H9 (cell line): ENCODE results near the gene LPAR1. TPM values are rescaled to one million over a fixed set of nuclear protein-coding genes. Genes with fewer than 3 reads are reported as not detected.

Experiments used
- DNase-seq: peaks from one replicate; pipeline ENCODE4 v3.0.0-alpha.2; 2017
- H2AFZ ChIP-seq: one replicate; pipeline ENCODE4 v1.6.1; 2013; ENCODE audit warnings: mild to moderate bottlenecking, low read length, control low read depth, moderate library complexity
- H2AK5ac ChIP-seq: 2 replicates; pipeline ENCODE4 v1.6.1; 2013; ENCODE audit warnings: low read length, control low read depth, mixed read lengths; ENCODE audit not compliant: insufficient read length
- H2BK120ac ChIP-seq: one replicate; pipeline ENCODE4 v1.6.1; 2013; ENCODE audit warnings: low read depth, mild to moderate bottlenecking, low read length, control low read depth, inconsistent platforms; ENCODE audit not compliant: poor library complexity, severe bottlenecking
- H2BK12ac ChIP-seq: 2 replicates; pipeline ENCODE4 v1.6.1; 2013; ENCODE audit warnings: low read length, control low read depth, mixed read lengths, low read depth; ENCODE audit not compliant: insufficient read length
- H2BK15ac ChIP-seq: 2 replicates; pipeline ENCODE4 v1.6.1; 2013; ENCODE audit warnings: low read depth, low read length, control low read depth
- H2BK20ac ChIP-seq: one replicate; pipeline ENCODE4 v1.6.1; 2013; ENCODE audit warnings: low read depth, mild to moderate bottlenecking, low read length, control low read depth, inconsistent platforms; ENCODE audit not compliant: poor library complexity, severe bottlenecking
- H2BK5ac ChIP-seq: 2 replicates; pipeline ENCODE4 v1.6.1; 2013; ENCODE audit warnings: low read length, control low read depth, mixed read lengths; ENCODE audit not compliant: insufficient read length
- H3K14ac ChIP-seq: 2 replicates; pipeline ENCODE4 v1.6.1; 2013; ENCODE audit warnings: low read length, control low read depth; ENCODE audit not compliant: insufficient read depth
- H3K18ac ChIP-seq: 2 replicates; pipeline ENCODE4 v1.6.1; 2013; ENCODE audit warnings: low read depth, mild to moderate bottlenecking, mixed read lengths, low read length, control low read depth; ENCODE audit not compliant: insufficient read length
- H3K23ac ChIP-seq: 2 replicates; pipeline ENCODE4 v1.6.1; 2013; ENCODE audit warnings: low read length, control low read depth, mixed read lengths, low read depth; ENCODE audit not compliant: insufficient read length
- H3K23me2 ChIP-seq: 2 replicates; pipeline ENCODE4 v1.6.1; 2013; ENCODE audit warnings: low read depth, mild to moderate bottlenecking, mixed read lengths, low read length, control low read depth; ENCODE audit not compliant: insufficient read length, poor library complexity, severe bottlenecking
- H3K27ac ChIP-seq: 2 replicates; pipeline ENCODE4 v1.5.1; 2013; ENCODE audit warnings: low read length, control low read depth, mixed read lengths, low read depth; ENCODE audit not compliant: insufficient read length
- H3K27me3 ChIP-seq: 2 replicates; pipeline ENCODE4 v1.6.1; 2013; ENCODE audit warnings: low read length, control low read depth, inconsistent platforms; ENCODE audit not compliant: insufficient read depth
- H3K4ac ChIP-seq: 2 replicates; pipeline ENCODE4 v1.6.1; 2013; ENCODE audit warnings: low read depth, mild to moderate bottlenecking, control low read depth, inconsistent platforms, low read length, moderate library complexity
- H3K4me1 ChIP-seq: 2 replicates; pipeline ENCODE4 v1.6.1; 2013; ENCODE audit warnings: low read length, control low read depth, inconsistent platforms; ENCODE audit not compliant: insufficient read depth
- H3K4me2 ChIP-seq: 2 replicates; pipeline ENCODE4 v1.6.1; 2013; ENCODE audit warnings: low read length, control low read depth, mixed read lengths; ENCODE audit not compliant: insufficient read length, insufficient read depth
- H3K56ac ChIP-seq: 2 replicates; pipeline ENCODE4 v1.6.1; 2013; ENCODE audit warnings: low read depth, mild to moderate bottlenecking, mixed read lengths, low read length, control low read depth; ENCODE audit not compliant: insufficient read length
- H3K79me1 ChIP-seq: 2 replicates; pipeline ENCODE4 v1.6.1; 2013; ENCODE audit warnings: low read depth, mild to moderate bottlenecking, moderate library complexity, low read length, control low read depth, inconsistent platforms; ENCODE audit not compliant: insufficient read depth, poor library complexity, severe bottlenecking
- H3K79me2 ChIP-seq: 2 replicates; pipeline ENCODE4 v1.6.1; 2013; ENCODE audit warnings: low read length, control low read depth, inconsistent platforms; ENCODE audit not compliant: insufficient read depth
- H3K9ac ChIP-seq: 2 replicates; pipeline ENCODE4 v1.6.1; 2013; ENCODE audit warnings: low read length, control low read depth, mixed read lengths; ENCODE audit not compliant: insufficient read length; ENCODE audit errors: extremely low read depth
- H3K9me3 ChIP-seq: one replicate; pipeline ENCODE4 v1.6.1; 2013; ENCODE audit warnings: low read depth, low read length, inconsistent platforms; ENCODE audit not compliant: control insufficient read depth
- H3T11ph ChIP-seq: one replicate; pipeline ENCODE4 v1.6.1; 2013; ENCODE audit warnings: mild to moderate bottlenecking, low read length, control low read depth, inconsistent platforms
- H4K20me1 ChIP-seq: one replicate; pipeline ENCODE4 v1.6.1; 2013; ENCODE audit not compliant: control insufficient read depth, insufficient read length, insufficient read depth
- H4K5ac ChIP-seq: 2 replicates; pipeline ENCODE4 v1.6.1; 2013; ENCODE audit warnings: low read depth, mild to moderate bottlenecking, mixed read lengths, low read length, control low read depth; ENCODE audit not compliant: insufficient read length
- H4K8ac ChIP-seq: replicated peaks from 2 replicates; pipeline ENCODE4 v1.6.1; 2013; ENCODE audit warnings: low read length, control low read depth, mixed read lengths, low read depth; ENCODE audit not compliant: insufficient read length
- H4K91ac ChIP-seq: 2 replicates; pipeline ENCODE4 v1.6.1; 2013; ENCODE audit warnings: low read depth, mild to moderate bottlenecking, moderate library complexity, mixed read lengths, low read length, control low read depth; ENCODE audit not compliant: insufficient read length
- H3K27ac Mint-ChIP-seq, 3 experiments: 2 replicates in 2 of 3; 3 replicates in 1 of 3; pipeline ENCODE4 v1.8.0; 2020 to 2021; ENCODE audit warnings: mixed read lengths in 3 of 3, mild to moderate bottlenecking in 1 of 3, moderate library complexity in 1 of 3
- H3K27me3 Mint-ChIP-seq: 2 replicates; pipeline ENCODE4 v1.8.0; 2021; ENCODE audit warnings: low read depth, mild to moderate bottlenecking, moderate library complexity, mixed read lengths
- H3K36me3 Mint-ChIP-seq, 3 experiments: 2 replicates in 2 of 3; 3 replicates in 1 of 3; pipeline ENCODE4 v1.8.0; 2020 to 2021; ENCODE audit warnings: low read depth in 3 of 3, mixed read lengths in 3 of 3; ENCODE audit not compliant: insufficient read depth in 1 of 3
- H3K4me1 Mint-ChIP-seq, 2 experiments: 2 replicates each; pipeline ENCODE4 v1.8.0; 2020; ENCODE audit warnings: mixed read lengths in 2 of 2
- H3K4me3 Mint-ChIP-seq, 2 experiments: 2 replicates in 1 of 2; 3 replicates in 1 of 2; pipeline ENCODE4 v1.8.0; 2020 to 2021; ENCODE audit warnings: mild to moderate bottlenecking in 2 of 2, mixed read lengths in 2 of 2, moderate library complexity in 1 of 2
- H3K9me3 Mint-ChIP-seq, 2 experiments: 2 replicates in 1 of 2; 3 replicates in 1 of 2; pipeline ENCODE4 v1.8.0; 2020; ENCODE audit warnings: mild to moderate bottlenecking in 2 of 2, mixed read lengths in 2 of 2, moderate library complexity in 1 of 2
- CTCF ChIP-seq: fragments of 200-600 bp; sonication (generic); conservative IDR thresholded peaks from 3 replicates; pipeline ENCODE4 v1.8.0; 2021; ENCODE audit warnings: antibody characterized with exemption, mild to moderate bottlenecking
- WGBS: extraction: QIAGEN DNeasy Blood & Tissue Kit; methylation state at CpG from one replicate; pipeline ENCODE4 v1.1.7; 2013; ENCODE audit warnings: missing lambda C conversion rate, low lambda C conversion rate, mixed read lengths; ENCODE audit not compliant: insufficient read length; ENCODE audit errors: extremely low coverage; 5-methylcytosine and 5-hydroxymethylcytosine counted together
- total RNA-seq: library from RNA; stranded (reverse); gene quantifications from 2 replicates; pipeline ENCODE4 v1.2.1, GENCODE V29; 2021

LPAR1 gene
- total RNA-seq, 1 experiment from 2014 or later: 1.3 TPM

- peaks cover 0 to 5% (median 0%) of the 10 kb centered on the region in 3 experiments; a peak in 2 of 7 replicates for H3K36me3 Mint-ChIP-seq
- no peaks in the 10 kb centered on the region for H3K9me3 Mint-ChIP-seq
- H3K27me3 Mint-ChIP-seq: no peaks in the 10 kb centered on the region
- no peak overlapping the region for H2BK5ac ChIP-seq
- no peaks in the 10 kb centered on the region for H3K27me3 ChIP-seq
- H3K79me2 ChIP-seq: no peaks in the 10 kb centered on the region
- no peak overlapping the region for H3K56ac ChIP-seq
- peaks cover 5% of the 10 kb centered on the region for H3K4me1 ChIP-seq
- no peak overlapping the region for H2BK12ac ChIP-seq
- H2AFZ ChIP-seq: no peak overlapping the region
- no peak overlapping the region; a peak in 1 of 7 replicates for H3K27ac Mint-ChIP-seq
- H3K4me3 Mint-ChIP-seq: no peak overlapping the region
- no peak overlapping the region for H2BK15ac ChIP-seq
- no peaks in the 10 kb centered on the region for H3K23me2 ChIP-seq
- no peak overlapping the region for H3K4ac ChIP-seq
- no peak overlapping the region for H4K8ac ChIP-seq
- no peak overlapping the region for H3K4me2 ChIP-seq
- H3K4me1 Mint-ChIP-seq: peaks cover 19 to 20% of the 10 kb centered on the region in 2 experiments
- H3K14ac ChIP-seq: no peak overlapping the region
- H2BK120ac ChIP-seq: no peak overlapping the region
- H3K18ac ChIP-seq: no peak overlapping the region
- no CpG with 5 or more reads among the region's 14 CpGs for WGBS
- no peak overlapping the region for H3K27ac ChIP-seq
- peak; percentile 83 for DNase-seq
- no peaks in the 10 kb centered on the region for H4K20me1 ChIP-seq
- H3K79me1 ChIP-seq: no peaks in the 10 kb centered on the region
- no peak overlapping the region for H3K23ac ChIP-seq
- no peak overlapping the region for H3K9ac ChIP-seq
- no peak overlapping the region for H4K91ac ChIP-seq
- H3K9me3 ChIP-seq: no peaks in the 10 kb centered on the region
- no peak overlapping the region for H2AK5ac ChIP-seq
- TF ChIP-seq CTCF: peak; percentile 73
- H3T11ph ChIP-seq: no peak overlapping the region
- no peak overlapping the region for H4K5ac ChIP-seq
- H2BK20ac ChIP-seq: no peak overlapping the region
Observed at GRCh38 chr9:110874963-110875674, 163.2 kb downstream of the LPAR1 start.
